GM04503 (cell line): ENCODE results near the gene ADI1.
"Not testable (repeated sequence)": the region's sequence is repeated elsewhere in the genome, so short reads cannot be mapped to it uniquely, and the experiment has no call there.

Experiments
- DNase-seq: peaks from one replicate; pipeline ENCODE4 v3.0.0-alpha.2; 2012; ENCODE audit warnings: low read depth

Gene ADI1

GRCh38 chr2:3462493-3463104, 56.7 kb downstream of the ADI1 start:
- no peak for DNase-seq

GRCh38 chr2:3461801-3462492, 57.4 kb downstream of the ADI1 start:
- no peak for DNase-seq

- DNase-seq: no peak
These were observed 58.2 kb downstream of the ADI1 start for GRCh38 chr2:3460831-3461800.

GRCh38 chr2:3460156-3460555, 59.2 kb downstream of the ADI1 start:
- no peak for DNase-seq

GRCh38 chr2:3459185-3460015, 59.9 kb downstream of the ADI1 start:
- DNase-seq: no peak

- no peak for DNase-seq
These were observed 60.7 kb downstream of the ADI1 start for GRCh38 chr2:3458396-3459184.

- DNase-seq: no peak
These were observed 61.6 kb downstream of the ADI1 start for GRCh38 chr2:3457524-3458395.

- no peak for DNase-seq
These were observed 63.2 kb downstream of the ADI1 start for GRCh38 chr2:3456125-3456524.

GRCh38 chr2:3454802-3455201, 64.5 kb downstream of the ADI1 start:
- DNase-seq: no peak

- not testable (repeated sequence) for DNase-seq
These were observed 65.3 kb downstream of the ADI1 start for GRCh38 chr2:3454005-3454404.

GRCh38 chr2:3453190-3453999, 65.9 kb downstream of the ADI1 start:
- no peak for DNase-seq

GRCh38 chr2:3451926-3452671, 67.2 kb downstream of the ADI1 start:
- no peak for DNase-seq

GRCh38 chr2:3451169-3451568, 68.2 kb downstream of the ADI1 start:
- no peak for DNase-seq

- DNase-seq: no peak
These were observed 68.8 kb downstream of the ADI1 start for GRCh38 chr2:3450385-3451010.

GRCh38 chr2:3449936-3450335, 69.4 kb downstream of the ADI1 start:
- no peak for DNase-seq

GRCh38 chr2:3449086-3449485, 70.2 kb downstream of the ADI1 start:
- DNase-seq: no peak

- not testable (repeated sequence) for DNase-seq
These were observed 70.9 kb downstream of the ADI1 start for GRCh38 chr2:3448441-3448911.

- no peak for DNase-seq
These were observed 71.5 kb downstream of the ADI1 start for GRCh38 chr2:3447789-3448317.
